ENCODE data around the gene EEF1A1. TPM values are rescaled to one million over a fixed set of nuclear protein-coding genes. Genes with fewer than 3 reads are reported as not detected.

Gene EEF1A1
- total and polyA plus RNA-seq, 2 donors (not counting 1 experiment from before 2014, with no cell fraction given), result 15,755 to 21,405 TPM

DNA sequence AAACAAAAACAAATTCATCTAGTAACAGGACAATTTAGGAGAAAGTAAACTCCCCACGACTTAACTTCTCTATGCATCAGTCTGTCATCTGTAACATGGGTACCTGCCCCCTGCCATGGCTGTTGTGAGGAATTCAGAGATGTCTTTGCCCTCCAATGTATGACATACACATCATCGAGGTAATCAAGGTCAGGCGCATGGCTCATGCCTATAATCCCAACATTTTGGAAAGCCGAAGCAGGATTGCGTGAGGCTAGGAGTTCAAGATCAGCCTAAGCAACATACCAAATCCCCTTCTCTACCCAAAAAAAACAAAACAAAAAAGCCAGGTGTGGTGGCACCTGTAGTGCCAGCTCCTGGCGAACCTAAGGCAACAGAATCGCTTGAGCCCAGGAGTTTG is 9.0 kb downstream of the EEF1A1 start:
- peaks cover 4% of the 10 kb centered on the region for H3K4me1 ChIP-seq (ENCODE audit: control insufficient read depth, extremely low read depth, insufficient read depth, low read length)
- DNase-seq (ENCODE audit: low read depth in 2 of 2), result no peak
- H4K20me1 ChIP-seq (ENCODE audit: control insufficient read depth, extremely low read depth, insufficient read depth, low read length), result peaks cover 3% of the 10 kb centered on the region
- H3K36me3 ChIP-seq (ENCODE audit: control insufficient read depth, insufficient read depth, low read length), result peaks cover 3% of the 10 kb centered on the region
- H2AFZ ChIP-seq (ENCODE audit: low read length), result no peak overlapping the region
- TF ChIP-seq CTCF (conservative IDR thresholded peaks at IDR 0.05 in 1 of 2, IDR thresholded peaks at IDR 0.05 in 1 of 2; ENCODE audit: low read depth in 1 of 2, low read length in 2 of 2) (no peak), EZH2 (IDR thresholded peaks at IDR 0.05; ENCODE audit: low read length, missing control alignments) (no peak)
- H3K9ac ChIP-seq (ENCODE audit: insufficient read depth, low read length), result no peak overlapping the region
- H3K9me3 ChIP-seq (ENCODE audit: control insufficient read depth, insufficient read depth, low read depth, low read length), result no peaks in the 10 kb centered on the region
- H3K27me3 ChIP-seq (ENCODE audit: control insufficient read depth, insufficient read depth, low read length), result no peaks in the 10 kb centered on the region
- H3K4me3 ChIP-seq (replicated peaks in 1 of 4; ENCODE audit: control extremely low read depth in 1 of 4, insufficient read depth in 1 of 4, low read depth in 3 of 4, low read length in 4 of 4), result no peak overlapping the region
- no peak overlapping the region for H3K4me2 ChIP-seq (ENCODE audit: extremely low read depth, insufficient read depth, low read length)
- peaks cover 7% of the 10 kb centered on the region for H3K79me2 ChIP-seq (ENCODE audit: control insufficient read depth, insufficient read depth, low read length)
- no peak overlapping the region for H3K27ac ChIP-seq (ENCODE audit: insufficient read depth, low read length)

GRCh38 chr6:73509851-73510250 is 11.0 kb downstream of the EEF1A1 start:
- no peak overlapping the region for H3K4me3 ChIP-seq (replicated peaks in 1 of 4; ENCODE audit: control extremely low read depth in 1 of 4, insufficient read depth in 1 of 4, low read depth in 3 of 4, low read length in 4 of 4)
- TF ChIP-seq CTCF (conservative IDR thresholded peaks at IDR 0.05 in 1 of 2, IDR thresholded peaks at IDR 0.05 in 1 of 2; ENCODE audit: low read depth in 1 of 2, low read length in 2 of 2) (no peak), EZH2 (IDR thresholded peaks at IDR 0.05; ENCODE audit: low read length, missing control alignments) (no peak)
- no peak for DNase-seq (ENCODE audit: low read depth in 2 of 2)
- H3K4me2 ChIP-seq (ENCODE audit: extremely low read depth, insufficient read depth, low read length), result no peak overlapping the region
- H3K79me2 ChIP-seq (ENCODE audit: control insufficient read depth, insufficient read depth, low read length), result no peaks in the 10 kb centered on the region
- no peak overlapping the region for H3K9ac ChIP-seq (ENCODE audit: insufficient read depth, low read length)
- no peaks in the 10 kb centered on the region for H3K36me3 ChIP-seq (ENCODE audit: control insufficient read depth, insufficient read depth, low read length)
- H2AFZ ChIP-seq (ENCODE audit: low read length), result no peak overlapping the region
- H3K27ac ChIP-seq (ENCODE audit: insufficient read depth, low read length), result no peak overlapping the region
- H3K27me3 ChIP-seq (ENCODE audit: control insufficient read depth, insufficient read depth, low read length), result no peaks in the 10 kb centered on the region
- H3K4me1 ChIP-seq (ENCODE audit: control insufficient read depth, extremely low read depth, insufficient read depth, low read length), result no peaks in the 10 kb centered on the region
- no peaks in the 10 kb centered on the region for H3K9me3 ChIP-seq (ENCODE audit: control insufficient read depth, insufficient read depth, low read depth, low read length)
- H4K20me1 ChIP-seq (ENCODE audit: control insufficient read depth, extremely low read depth, insufficient read depth, low read length), result peaks cover 1% of the 10 kb centered on the region

DNA sequence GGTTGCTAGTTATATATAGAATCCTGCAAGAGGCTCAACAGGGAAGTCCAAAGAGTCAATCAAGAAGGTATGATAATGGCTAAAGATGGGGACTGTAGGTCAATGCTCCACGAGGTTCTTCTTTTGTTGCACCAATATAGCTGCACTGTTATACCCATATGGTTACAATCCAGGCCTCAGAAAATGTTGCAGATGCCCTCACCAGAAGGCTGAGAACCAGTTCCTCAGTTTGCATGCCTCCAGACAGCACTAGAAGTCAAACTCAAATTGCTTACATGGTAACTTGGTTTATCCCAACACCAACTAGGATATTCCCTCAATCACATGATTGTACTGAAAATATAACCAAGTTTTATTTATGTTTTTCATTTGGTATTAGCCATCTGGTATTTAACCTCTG is 12.1 kb downstream of the EEF1A1 start:
- H3K27ac ChIP-seq (ENCODE audit: insufficient read depth, low read length), result no peak overlapping the region
- no peak for TF ChIP-seq CTCF (conservative IDR thresholded peaks at IDR 0.05 in 1 of 2, IDR thresholded peaks at IDR 0.05 in 1 of 2; ENCODE audit: low read depth in 1 of 2, low read length in 2 of 2)
- no peak for TF ChIP-seq EZH2 (IDR thresholded peaks at IDR 0.05; ENCODE audit: low read length, missing control alignments)
- H3K9me3 ChIP-seq (ENCODE audit: control insufficient read depth, insufficient read depth, low read depth, low read length), result no peaks in the 10 kb centered on the region
- H3K36me3 ChIP-seq (ENCODE audit: control insufficient read depth, insufficient read depth, low read length), result peaks cover 2% of the 10 kb centered on the region
- no peak for DNase-seq (ENCODE audit: low read depth in 2 of 2)
- H3K4me2 ChIP-seq (ENCODE audit: extremely low read depth, insufficient read depth, low read length), result no peak overlapping the region
- no peak overlapping the region for H3K9ac ChIP-seq (ENCODE audit: insufficient read depth, low read length)
- H3K4me1 ChIP-seq (ENCODE audit: control insufficient read depth, extremely low read depth, insufficient read depth, low read length), result no peaks in the 10 kb centered on the region
- no peaks in the 10 kb centered on the region for H3K27me3 ChIP-seq (ENCODE audit: control insufficient read depth, insufficient read depth, low read length)
- no peaks in the 10 kb centered on the region for H4K20me1 ChIP-seq (ENCODE audit: control insufficient read depth, extremely low read depth, insufficient read depth, low read length)
- no peaks in the 10 kb centered on the region for H3K79me2 ChIP-seq (ENCODE audit: control insufficient read depth, insufficient read depth, low read length)
- H3K4me3 ChIP-seq (replicated peaks in 1 of 4; ENCODE audit: control extremely low read depth in 1 of 4, insufficient read depth in 1 of 4, low read depth in 3 of 4, low read length in 4 of 4), result no peak overlapping the region
- H2AFZ ChIP-seq (ENCODE audit: low read length), result no peak overlapping the region
